Measurements from ENCODE around the gene GAS2L2. TPM values are rescaled to one million over a fixed set of nuclear protein-coding genes. Genes with fewer than 3 reads are reported as not detected.
A peak's percentile ranks its signal among the peaks of the same experiment; 100 is the strongest.

GAS2L2 gene
- polyA plus RNA-seq, 1 donor (not counting 4 experiments of a cell fraction or from before 2014, with no cell fraction given): 0.05 TPM

GRCh38 chr17:35765086-35765710 is 12.2 kb upstream of the GAS2L2 start:
- H3K27me3 ChIP-seq (ENCODE audit: control insufficient read depth, extremely low read depth, insufficient read depth, low read length): no peaks in the 10 kb centered on the region
- no peaks in the 10 kb centered on the region for H4K20me1 ChIP-seq (ENCODE audit: control insufficient read depth, extremely low read depth, insufficient read depth, low read length)
- H3K9me1 ChIP-seq (ENCODE audit: control insufficient read depth, extremely low read depth, insufficient read depth, low read length): no peaks in the 10 kb centered on the region
- H3K4me3 ChIP-seq (ENCODE audit: control insufficient read depth in 2 of 3, extremely low read depth in 1 of 3, insufficient read depth in 2 of 3, low read depth in 1 of 3, low read length in 3 of 3): no peak overlapping the region
- H3K36me3 ChIP-seq (ENCODE audit: control insufficient read depth in 2 of 2, extremely low read depth in 1 of 2, insufficient read depth in 2 of 2, low read length in 2 of 2): no peaks in the 10 kb centered on the region
- TF ChIP-seq EZH2 (IDR thresholded peaks at IDR 0.05; ENCODE audit: low read length) (no peak), CTCF (optimal IDR thresholded peaks at IDR 0.05 in 1 of 3, IDR thresholded peaks at IDR 0.05 in 1 of 3, conservative IDR thresholded peaks at IDR 0.05 in 1 of 3; ENCODE audit: extremely low read depth in 1 of 3, insufficient read depth in 2 of 3, low read length in 3 of 3) (no peak)
- dilution Hi-C loops (cut with MboI; ENCODE audit: extremely low pct_ligation_motif_present, low sequenced_read_pairs): no loop called here
- DNase-seq (ENCODE audit: low read depth, low spot score) (no peak), FAIRE-seq (no peak)
- peaks cover 6% of the 10 kb centered on the region for H3K4me1 ChIP-seq (ENCODE audit: control insufficient read depth, extremely low read depth, insufficient read depth, low read length)
- no peak overlapping the region for H2AFZ ChIP-seq (ENCODE audit: control insufficient read depth, low read length)
- H3K27ac ChIP-seq (ENCODE audit: control insufficient read depth, insufficient read depth, low read length): no peak overlapping the region
- no peaks in the 10 kb centered on the region for H3K9me3 ChIP-seq (ENCODE audit: control insufficient read depth, low read depth, low read length)
- H3K4me2 ChIP-seq (ENCODE audit: control insufficient read depth, extremely low read depth, insufficient read depth, low read depth, low read length): no peak overlapping the region
- H3K9ac ChIP-seq (ENCODE audit: control insufficient read depth, extremely low read depth, insufficient read depth, low read length): no peak overlapping the region
- H3K79me2 ChIP-seq (ENCODE audit: control insufficient read depth, insufficient read depth, low read length): no peaks in the 10 kb centered on the region

- Histone ChIP-seq H3K4me1 (ENCODE audit: control insufficient read depth, extremely low read depth, insufficient read depth, low read length) (peaks cover 6% of the 10 kb centered on the region), H3K4me3 (ENCODE audit: control insufficient read depth in 2 of 3, extremely low read depth in 1 of 3, insufficient read depth in 2 of 3, low read depth in 1 of 3, low read length in 3 of 3) (peak overlapping the region; percentile 30 to 51 (median 48)), H2AFZ (ENCODE audit: control insufficient read depth, low read length) (peak overlapping the region; percentile 80), H3K27ac (ENCODE audit: control insufficient read depth, insufficient read depth, low read length) (no peak overlapping the region), H3K9ac (ENCODE audit: control insufficient read depth, extremely low read depth, insufficient read depth, low read length) (peak overlapping the region; percentile 22), H3K79me2 (ENCODE audit: control insufficient read depth, insufficient read depth, low read length) (no peaks in the 10 kb centered on the region), H3K36me3 (ENCODE audit: control insufficient read depth in 2 of 2, extremely low read depth in 1 of 2, insufficient read depth in 2 of 2, low read length in 2 of 2) (no peaks in the 10 kb centered on the region), H3K9me3 (ENCODE audit: control insufficient read depth, low read depth, low read length) (no peaks in the 10 kb centered on the region), H3K4me2 (ENCODE audit: control insufficient read depth, extremely low read depth, insufficient read depth, low read depth, low read length) (peak overlapping the region; percentile 89), H4K20me1 (ENCODE audit: control insufficient read depth, extremely low read depth, insufficient read depth, low read length) (no peaks in the 10 kb centered on the region), H3K27me3 (ENCODE audit: control insufficient read depth, extremely low read depth, insufficient read depth, low read length) (no peaks in the 10 kb centered on the region), H3K9me1 (ENCODE audit: control insufficient read depth, extremely low read depth, insufficient read depth, low read length) (no peaks in the 10 kb centered on the region)
- no peak for DNase-seq (ENCODE audit: low read depth, low spot score)
- TF ChIP-seq CTCF (optimal IDR thresholded peaks at IDR 0.05 in 1 of 3, IDR thresholded peaks at IDR 0.05 in 1 of 3, conservative IDR thresholded peaks at IDR 0.05 in 1 of 3; ENCODE audit: extremely low read depth in 1 of 3, insufficient read depth in 2 of 3, low read length in 3 of 3) (peak; percentile 68 to 99 (median 98)), EZH2 (IDR thresholded peaks at IDR 0.05; ENCODE audit: low read length) (no peak)
- FAIRE-seq: no peak
- dilution Hi-C loops (cut with MboI; ENCODE audit: extremely low pct_ligation_motif_present, low sequenced_read_pairs): no loop called here
Measured at GRCh38 chr17:35764123-35764991, 11.3 kb upstream of the GAS2L2 start.

All from keratinocyte (primary cell).